ENCODE results near the gene SORL1.

SORL1 gene

DNA sequence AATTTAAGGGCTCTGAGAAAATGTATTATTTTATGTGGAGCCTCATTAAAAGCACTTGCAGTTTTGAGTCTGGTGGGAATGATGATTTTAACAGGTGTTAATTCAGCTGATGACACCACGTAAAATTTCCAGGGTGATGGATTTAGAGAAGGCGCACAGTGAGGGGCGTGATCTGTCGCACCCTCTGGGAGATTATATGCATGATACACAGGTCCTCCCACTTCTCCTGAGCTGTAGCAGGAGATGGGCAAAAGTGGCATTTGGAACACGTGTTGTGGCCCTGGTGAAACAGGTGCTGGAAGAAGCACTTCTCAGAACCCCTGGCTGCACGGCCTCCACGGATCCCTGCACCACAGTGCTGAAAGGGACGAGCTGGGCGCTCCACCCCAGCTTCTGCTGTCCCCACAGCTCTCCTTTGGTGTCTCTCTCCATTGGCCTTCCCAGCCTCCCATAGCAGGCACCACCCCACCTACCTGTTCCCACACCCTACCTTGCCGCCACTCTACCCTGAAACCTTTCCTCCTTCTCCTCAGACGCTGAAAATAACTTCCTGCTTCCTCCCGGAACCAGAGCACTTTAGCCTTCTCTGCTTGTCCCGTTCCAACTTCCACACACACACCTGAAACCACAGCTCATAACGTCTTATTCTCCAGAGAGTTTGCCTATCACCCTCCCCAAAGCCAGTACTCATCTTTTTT, 6.9 kb upstream of the SORL1 start:
- Histone ChIP-seq H3K4me1 (ENCODE audit: control insufficient read depth, low read depth, low read length) (peaks cover 10% of the 10 kb centered on the region), H3K36me3 (ENCODE audit: control insufficient read depth, low read depth, low read length) (no peaks in the 10 kb centered on the region), H3K9me3 (ENCODE audit: control insufficient read depth, low read depth, low read length) (no peaks in the 10 kb centered on the region), H3K27me3 (ENCODE audit: control insufficient read depth, insufficient read depth, low read length) (no peaks in the 10 kb centered on the region), H3K4me3 (ENCODE audit: low read length) (no peak overlapping the region), H3K9ac (ENCODE audit: low read length) (no peak overlapping the region), H3K27ac (ENCODE audit: low read length) (no peak overlapping the region)

DNA sequence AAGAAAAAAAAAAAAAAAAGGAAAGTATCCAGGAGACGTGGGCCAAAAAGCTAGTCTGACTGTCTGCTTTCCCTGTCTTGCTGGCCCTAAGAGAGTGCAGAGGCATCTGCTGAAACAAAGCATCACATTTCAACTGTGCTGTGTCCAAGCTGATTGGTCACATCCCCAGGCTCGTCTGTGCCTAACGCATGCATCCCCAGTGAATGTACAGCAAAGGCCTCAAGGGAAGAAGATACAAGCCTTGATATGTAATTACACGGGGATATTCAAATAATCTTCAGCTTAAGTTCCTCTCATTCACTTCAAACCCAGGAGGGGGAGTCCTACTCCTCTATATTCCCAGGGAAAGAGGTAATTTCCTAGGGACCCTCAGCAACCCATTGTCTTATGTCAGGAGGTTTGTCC, 5.4 kb upstream of the SORL1 start:
- peaks cover 12% of the 10 kb centered on the region for H3K27me3 ChIP-seq (ENCODE audit: control insufficient read depth, insufficient read depth, low read length)
- no peaks in the 10 kb centered on the region for H3K36me3 ChIP-seq (ENCODE audit: control insufficient read depth, low read depth, low read length)
- H3K27ac ChIP-seq (ENCODE audit: low read length), result no peak overlapping the region
- peaks cover 17% of the 10 kb centered on the region for H3K4me1 ChIP-seq (ENCODE audit: control insufficient read depth, low read depth, low read length)
- no peak overlapping the region for H3K9ac ChIP-seq (ENCODE audit: low read length)
- no peaks in the 10 kb centered on the region for H3K9me3 ChIP-seq (ENCODE audit: control insufficient read depth, low read depth, low read length)
- H3K4me3 ChIP-seq (ENCODE audit: low read length), result no peak overlapping the region

GRCh38 chr11:121448011-121448410, 4.1 kb upstream of the SORL1 start:
- H3K27me3 ChIP-seq (ENCODE audit: control insufficient read depth, insufficient read depth, low read length), result peaks cover 12% of the 10 kb centered on the region
- no peaks in the 10 kb centered on the region for H3K36me3 ChIP-seq (ENCODE audit: control insufficient read depth, low read depth, low read length)
- H3K4me1 ChIP-seq (ENCODE audit: control insufficient read depth, low read depth, low read length), result peaks cover 17% of the 10 kb centered on the region
- H3K27ac ChIP-seq (ENCODE audit: low read length), result no peak overlapping the region
- no peak overlapping the region for H3K9ac ChIP-seq (ENCODE audit: low read length)
- no peak overlapping the region for H3K4me3 ChIP-seq (ENCODE audit: low read length)
- no peaks in the 10 kb centered on the region for H3K9me3 ChIP-seq (ENCODE audit: control insufficient read depth, low read depth, low read length)

GRCh38 chr11:121448431-121448941, 3.6 kb upstream of the SORL1 start:
- Histone ChIP-seq H3K9me3 (ENCODE audit: control insufficient read depth, low read depth, low read length) (no peaks in the 10 kb centered on the region), H3K4me1 (ENCODE audit: control insufficient read depth, low read depth, low read length) (peaks cover 18% of the 10 kb centered on the region), H3K9ac (ENCODE audit: low read length) (no peak overlapping the region), H3K4me3 (ENCODE audit: low read length) (no peak overlapping the region), H3K36me3 (ENCODE audit: control insufficient read depth, low read depth, low read length) (no peaks in the 10 kb centered on the region), H3K27ac (ENCODE audit: low read length) (no peak overlapping the region), H3K27me3 (ENCODE audit: control insufficient read depth, insufficient read depth, low read length) (peaks cover 12% of the 10 kb centered on the region)

DNA sequence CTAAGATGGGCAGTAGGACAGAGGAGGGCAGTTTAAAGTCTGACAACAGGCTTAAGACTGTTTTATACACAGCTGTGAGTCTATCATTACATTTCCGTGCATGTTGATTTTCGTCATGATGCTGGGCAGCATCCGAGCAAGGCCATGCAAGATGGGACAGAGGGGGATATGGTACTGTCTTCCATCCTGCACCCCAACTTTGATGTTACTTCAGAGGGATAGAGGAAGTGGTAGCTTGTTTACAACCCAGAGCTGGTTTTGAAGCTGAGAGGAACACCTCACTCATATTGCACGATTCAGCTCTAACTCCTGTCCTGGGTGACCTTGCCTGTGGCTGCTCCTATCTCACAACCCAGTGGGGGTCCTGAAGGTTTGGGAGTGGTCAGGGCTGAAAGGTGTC, 3.0 kb upstream of the SORL1 start:
- Histone ChIP-seq H3K36me3 (ENCODE audit: control insufficient read depth, low read depth, low read length) (no peaks in the 10 kb centered on the region), H3K4me1 (ENCODE audit: control insufficient read depth, low read depth, low read length) (peaks cover 25% of the 10 kb centered on the region), H3K9me3 (ENCODE audit: control insufficient read depth, low read depth, low read length) (no peaks in the 10 kb centered on the region), H3K27ac (ENCODE audit: low read length) (no peak overlapping the region), H3K9ac (ENCODE audit: low read length) (no peak overlapping the region), H3K4me3 (ENCODE audit: low read length) (no peak overlapping the region), H3K27me3 (ENCODE audit: control insufficient read depth, insufficient read depth, low read length) (peaks cover 12% of the 10 kb centered on the region)

DNA sequence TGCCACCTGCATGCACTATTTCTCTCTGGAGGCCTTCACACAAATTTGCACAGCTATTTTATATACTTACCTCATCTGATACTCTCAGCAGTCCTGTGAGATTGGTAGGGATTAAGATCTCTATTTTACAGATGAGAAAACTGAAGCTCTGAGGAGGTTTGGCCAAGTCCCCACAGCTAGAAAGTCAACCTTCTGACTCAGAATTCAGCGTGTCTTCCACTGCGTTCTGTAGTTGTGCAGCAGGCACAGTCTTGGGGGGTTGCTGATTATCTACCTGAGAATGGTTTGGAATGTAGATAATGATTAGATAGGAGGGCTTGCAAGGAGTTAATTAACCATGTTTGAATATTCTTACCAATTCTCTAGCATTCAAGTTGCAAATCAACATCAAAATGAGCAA, 2.5 kb upstream of the SORL1 start:
- Histone ChIP-seq H3K27ac (ENCODE audit: low read length) (no peak overlapping the region), H3K27me3 (ENCODE audit: control insufficient read depth, insufficient read depth, low read length) (peaks cover 12% of the 10 kb centered on the region), H3K36me3 (ENCODE audit: control insufficient read depth, low read depth, low read length) (no peaks in the 10 kb centered on the region), H3K9ac (ENCODE audit: low read length) (no peak overlapping the region), H3K4me3 (ENCODE audit: low read length) (no peak overlapping the region), H3K4me1 (ENCODE audit: control insufficient read depth, low read depth, low read length) (peaks cover 26% of the 10 kb centered on the region), H3K9me3 (ENCODE audit: control insufficient read depth, low read depth, low read length) (no peaks in the 10 kb centered on the region)

- no peaks in the 10 kb centered on the region for H3K9me3 ChIP-seq (ENCODE audit: control insufficient read depth, low read depth, low read length)
- H3K4me3 ChIP-seq (ENCODE audit: low read length), result no peak overlapping the region
- peaks cover 12% of the 10 kb centered on the region for H3K27me3 ChIP-seq (ENCODE audit: control insufficient read depth, insufficient read depth, low read length)
- no peaks in the 10 kb centered on the region for H3K36me3 ChIP-seq (ENCODE audit: control insufficient read depth, low read depth, low read length)
- no peak overlapping the region for H3K27ac ChIP-seq (ENCODE audit: low read length)
- peaks cover 26% of the 10 kb centered on the region for H3K4me1 ChIP-seq (ENCODE audit: control insufficient read depth, low read depth, low read length)
- H3K9ac ChIP-seq (ENCODE audit: low read length), result no peak overlapping the region
Observed at GRCh38 chr11:121450401-121450800, 1.7 kb upstream of the SORL1 start.

DNA sequence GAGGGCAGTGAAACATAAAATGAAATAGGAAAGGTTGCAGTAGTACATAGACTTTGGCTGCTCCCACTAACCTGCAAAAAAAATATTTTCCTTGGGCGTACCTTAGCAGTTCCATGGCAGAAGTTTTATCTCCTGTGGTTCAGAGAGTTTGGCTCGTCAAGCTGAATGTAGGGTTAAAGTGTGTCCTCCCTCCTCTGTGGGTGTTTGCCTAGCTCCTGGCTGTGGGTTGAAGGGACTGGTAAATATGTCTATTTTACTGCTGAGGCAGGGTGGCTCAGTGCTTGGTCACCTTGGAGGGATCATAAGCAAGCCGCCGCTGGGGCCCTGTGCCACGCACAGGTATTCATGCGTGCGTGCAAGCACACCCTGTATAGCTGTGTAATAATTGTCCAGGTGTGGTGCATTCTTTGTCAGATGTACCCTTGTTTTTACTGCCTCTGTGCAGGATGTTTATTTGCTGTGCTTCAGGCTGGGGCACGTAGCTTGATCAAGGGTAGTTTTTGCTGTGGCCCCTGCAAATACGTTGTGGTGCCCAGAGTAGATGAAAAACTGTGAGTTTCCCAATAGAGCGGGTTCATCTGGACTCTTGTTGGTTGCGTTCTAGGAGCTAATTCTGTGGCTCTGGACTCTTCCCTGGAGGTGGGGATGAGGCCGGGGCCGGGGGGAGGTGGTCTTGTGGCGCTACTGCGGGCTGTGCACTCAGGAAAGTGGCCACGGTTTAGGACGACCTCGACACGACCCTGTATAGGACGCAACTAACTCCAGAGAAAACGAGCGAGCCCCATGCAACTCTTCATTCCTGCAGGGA, 732 bp upstream of the SORL1 start:
- Histone ChIP-seq H3K27me3 (ENCODE audit: control insufficient read depth, insufficient read depth, low read length) (peaks cover 12% of the 10 kb centered on the region), H3K4me3 (ENCODE audit: low read length) (peak overlapping the region; percentile 58), H3K27ac (ENCODE audit: low read length) (no peak overlapping the region), H3K36me3 (ENCODE audit: control insufficient read depth, low read depth, low read length) (no peaks in the 10 kb centered on the region), H3K9me3 (ENCODE audit: control insufficient read depth, low read depth, low read length) (no peaks in the 10 kb centered on the region), H3K9ac (ENCODE audit: low read length) (peak overlapping the region; percentile 55), H3K4me1 (ENCODE audit: control insufficient read depth, low read depth, low read length) (peaks cover 25% of the 10 kb centered on the region)

DNA sequence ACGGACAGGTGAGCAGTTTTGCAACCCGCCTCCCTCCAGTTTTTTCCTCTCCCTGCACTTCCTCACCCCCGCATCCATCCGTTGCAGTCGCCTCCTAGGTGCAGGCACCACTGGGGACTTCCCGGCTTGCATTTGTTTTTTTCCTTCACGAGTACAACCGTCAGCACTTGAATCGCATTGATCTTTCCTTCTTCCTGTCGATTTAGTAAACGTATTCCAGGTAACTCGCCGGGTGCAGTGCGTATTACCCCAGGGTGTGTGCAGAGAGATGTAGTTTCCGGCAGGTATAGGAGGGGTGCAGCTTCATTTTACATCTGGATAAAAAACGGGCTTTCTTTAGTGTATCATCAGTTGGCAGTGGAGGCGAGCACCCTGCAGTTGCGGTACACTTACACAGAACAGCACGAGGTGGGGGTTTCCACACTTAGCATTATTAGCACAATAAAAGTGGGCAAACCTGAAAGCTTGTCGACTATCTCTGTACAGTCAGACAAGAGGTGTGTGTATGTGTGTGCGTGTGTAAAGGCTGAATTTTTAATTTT, 566 bp downstream of the SORL1 start, which contains the start of gene SORL1-AS1:
TSS of gene SORL1-AS1 (minus strand) at position 359 of the 542 bp plus-strand sequence.
- Histone ChIP-seq H3K4me1 (ENCODE audit: control insufficient read depth, low read depth, low read length) (peaks cover 22% of the 10 kb centered on the region), H3K4me3 (ENCODE audit: low read length) (peak within 1 kb of the TSS; percentile 92), H3K9ac (ENCODE audit: low read length) (peak within 1 kb of the TSS; percentile 80), H3K27me3 (ENCODE audit: control insufficient read depth, insufficient read depth, low read length) (peaks cover 12% of the 10 kb centered on the region), H3K36me3 (ENCODE audit: control insufficient read depth, low read depth, low read length) (no peaks in the 10 kb centered on the region), H3K27ac (ENCODE audit: low read length) (peak within 1 kb of the TSS; percentile 49), H3K9me3 (ENCODE audit: control insufficient read depth, low read depth, low read length) (no peaks in the 10 kb centered on the region)

DNA sequence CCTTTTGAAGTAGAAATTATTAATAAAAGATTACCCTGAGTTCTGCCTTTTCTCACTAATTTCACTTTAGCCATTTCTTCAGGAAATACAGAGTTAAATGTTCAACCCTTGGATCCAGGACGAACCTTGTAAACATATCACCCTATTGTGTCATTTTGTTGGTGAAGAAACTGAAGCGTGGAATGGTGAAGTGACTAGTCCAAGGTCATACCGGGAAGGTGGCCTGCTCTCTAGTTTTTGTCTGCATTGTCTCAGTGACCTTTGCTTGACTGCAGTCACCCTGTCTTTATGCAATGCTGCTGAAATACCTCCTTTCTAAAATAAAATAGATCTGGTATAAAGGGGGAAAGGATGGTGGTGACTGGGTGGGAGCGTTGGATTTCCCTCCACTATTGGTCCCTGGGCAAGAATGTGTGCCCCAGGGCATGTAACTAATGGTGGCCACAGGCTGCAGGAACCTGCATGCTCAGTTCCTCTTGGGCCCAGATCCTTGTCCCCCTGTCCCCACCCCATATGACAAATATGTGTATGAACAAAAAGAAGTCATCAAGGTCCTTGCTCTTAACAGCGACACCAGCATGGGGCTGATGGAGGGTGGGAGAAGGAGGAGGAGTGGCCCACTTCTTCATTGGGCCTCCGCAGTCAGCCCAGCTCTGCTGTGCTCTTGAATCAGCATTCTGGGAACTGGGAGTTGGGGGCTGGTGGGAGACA, 1.6 kb downstream of the SORL1 start:
- H3K4me1 ChIP-seq (ENCODE audit: control insufficient read depth, low read depth, low read length), result peaks cover 33% of the 10 kb centered on the region
- H3K9me3 ChIP-seq (ENCODE audit: control insufficient read depth, low read depth, low read length), result no peaks in the 10 kb centered on the region
- H3K9ac ChIP-seq (ENCODE audit: low read length), result no peak overlapping the region
- H3K27me3 ChIP-seq (ENCODE audit: control insufficient read depth, insufficient read depth, low read length), result peaks cover 12% of the 10 kb centered on the region
- H3K27ac ChIP-seq (ENCODE audit: low read length), result no peak overlapping the region
- peak overlapping the region; percentile 92 for H3K4me3 ChIP-seq (ENCODE audit: low read length)
- H3K36me3 ChIP-seq (ENCODE audit: control insufficient read depth, low read depth, low read length), result no peaks in the 10 kb centered on the region

- Histone ChIP-seq H3K4me1 (ENCODE audit: control insufficient read depth, low read depth, low read length) (peaks cover 39% of the 10 kb centered on the region), H3K36me3 (ENCODE audit: control insufficient read depth, low read depth, low read length) (no peaks in the 10 kb centered on the region), H3K4me3 (ENCODE audit: low read length) (no peak overlapping the region)
Observed at GRCh38 chr11:121455115-121455514, 3.0 kb downstream of the SORL1 start.

More at GRCh38 chr11:121455115-121455514, 3.0 kb downstream of the SORL1 start:
- peaks cover 12% of the 10 kb centered on the region for H3K27me3 ChIP-seq (ENCODE audit: control insufficient read depth, insufficient read depth, low read length)
- no peak overlapping the region for H3K9ac ChIP-seq (ENCODE audit: low read length)
- no peaks in the 10 kb centered on the region for H3K9me3 ChIP-seq (ENCODE audit: control insufficient read depth, low read depth, low read length)
- no peak overlapping the region for H3K27ac ChIP-seq (ENCODE audit: low read length)
